HepG2 (cell line): ENCODE results near the gene ANKRD40.

Experiments used
- DMTF1 ChIP-seq: sonication (generic); formaldehyde crosslinking; IDR thresholded peaks from 2 replicates; pipeline ENCODE4 v1.4.0; 2020; ENCODE audit warnings: mild to moderate bottlenecking, missing genetic modification reagents
- EP300 ChIP-seq, 3 experiments: sonication (generic) in 1 of 3; formaldehyde crosslinking in 1 of 3; IDR thresholded peaks; 2 replicates each; pipeline versions ENCODE4 v1.5.1 to v1.6.1; 2011 to 2020; ENCODE audit warnings: low read depth in 2 of 3, low read length in 2 of 3, borderline replicate concordance in 1 of 3, improper control_type of control experiment in 1 of 3, mild to moderate bottlenecking in 1 of 3, missing genetic modification reagents in 1 of 3, moderate library complexity in 1 of 3
- GABPA ChIP-seq, 2 experiments: IDR thresholded peaks; 2 replicates each; pipeline ENCODE4 v1.6.1; 2011 to 2016; ENCODE audit warnings: low read depth in 2 of 2, low read length in 1 of 2, missing biosample characterization in 1 of 2, missing genetic modification characterization in 1 of 2
- RNF2 ChIP-seq: fragments of 450-650 bp; conservative IDR thresholded peaks from 2 replicates; pipeline ENCODE4 v1.6.1; 2016; ENCODE audit warnings: low read depth
- TIGD3 ChIP-seq: sonication (generic); formaldehyde crosslinking; IDR thresholded peaks from 2 replicates; pipeline ENCODE4 v1.5.1; 2020; ENCODE audit warnings: mild to moderate bottlenecking, missing genetic modification reagents, borderline replicate concordance
- ZNF124 ChIP-seq: sonication (generic); formaldehyde crosslinking; IDR thresholded peaks from 2 replicates; pipeline ENCODE4 v1.4.0; 2020; ENCODE audit warnings: missing genetic modification reagents

- no peak for TF ChIP-seq DMTF1 (CRISPR knock-in tag)
- TF ChIP-seq GABPA (IDR thresholded peaks at IDR 0.05; ENCODE audit: low read depth, low read length), result no peak
- no peak for TF ChIP-seq GABPA (CRISPR knock-in tag; IDR thresholded peaks at IDR 0.05; ENCODE audit: low read depth)
- TF ChIP-seq RNF2, result no peak
- TF ChIP-seq TIGD3 (CRISPR knock-in tag), result no peak
- no peak for TF ChIP-seq EP300 (IDR thresholded peaks at IDR 0.05; ENCODE audit: low read depth in 2 of 2, low read length in 2 of 2)
- TF ChIP-seq EP300 (CRISPR knock-in tag; IDR thresholded peaks at IDR 0.05; ENCODE audit: borderline replicate concordance), result no peak
- no peak for TF ChIP-seq ZNF124 (CRISPR knock-in tag)
These were observed 9.9 kb downstream of the ANKRD40 start for GRCh38 chr17:50697663-50698272.
